ENCODE measurements around the gene CYP39A1. TPM values are rescaled to one million over a fixed set of nuclear protein-coding genes. Genes with fewer than 3 reads are reported as not detected.

Gene CYP39A1
- total RNA-seq, 1 donor from 2014 or later: not detected

DNA sequence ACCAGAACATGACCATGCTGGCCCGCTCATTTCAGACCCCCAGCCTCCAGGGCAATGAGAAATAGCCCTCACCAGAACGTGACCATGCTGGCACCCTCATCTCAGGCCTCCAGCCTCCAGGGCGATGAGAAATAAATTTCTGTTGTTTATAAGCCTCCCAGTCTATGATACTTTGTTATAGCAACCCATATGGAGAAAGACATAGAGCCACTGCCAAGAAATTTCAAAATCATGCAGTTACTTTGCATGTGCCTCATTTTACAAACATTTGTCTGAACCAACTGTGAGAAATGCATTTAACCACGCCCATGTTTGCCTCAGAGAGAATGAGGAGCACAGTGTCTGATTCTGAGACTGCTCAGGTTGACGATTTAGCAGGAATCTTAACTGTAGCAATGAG is 15.5 kb downstream of the CYP39A1 start:
- no peaks in the 10 kb centered on the region for H3K36me3 Mint-ChIP-seq (ENCODE audit: low read depth)

DNA sequence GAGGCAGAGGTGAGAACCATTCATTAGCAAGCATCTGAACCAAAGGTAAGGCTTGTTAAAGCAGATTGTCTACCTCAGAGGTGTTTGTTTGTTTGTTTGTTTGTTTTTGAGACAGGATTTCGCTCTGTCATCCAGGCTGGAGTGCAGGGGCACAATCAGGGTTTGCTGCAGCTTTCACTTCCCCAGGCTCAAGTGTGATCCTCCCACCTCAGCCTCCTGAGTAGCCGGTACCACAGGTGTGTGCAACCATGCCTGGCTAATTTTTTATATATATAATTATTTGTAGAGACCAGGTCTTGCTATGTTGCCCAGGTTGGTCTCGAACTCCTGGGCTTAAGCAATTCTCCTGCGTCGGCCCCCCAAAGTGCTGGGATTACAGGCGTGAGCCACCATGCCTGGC is 17.2 kb downstream of the CYP39A1 start:
- H3K4me1 Mint-ChIP-seq: no peaks in the 10 kb centered on the region
- no peaks in the 10 kb centered on the region for H3K36me3 Mint-ChIP-seq (ENCODE audit: low read depth)
- H3K27ac Mint-ChIP-seq: no peak overlapping the region
- no peak overlapping the region for H3K4me3 Mint-ChIP-seq
- no peaks in the 10 kb centered on the region for H3K9me3 Mint-ChIP-seq
- intact Hi-C loops (cut with micrococcal nuclease): no loop called here
- H3K27me3 Mint-ChIP-seq: peaks cover 17% of the 10 kb centered on the region
- DNase-seq: no peak

More for the DNA sequence above, 15.5 kb downstream of the CYP39A1 start:
- no peak for DNase-seq
- intact Hi-C loops (cut with micrococcal nuclease): no loop called here
- Mint-ChIP-seq H3K27ac (no peak overlapping the region), H3K27me3 (peaks cover 9% of the 10 kb centered on the region), H3K4me1 (no peaks in the 10 kb centered on the region), H3K9me3 (no peaks in the 10 kb centered on the region), H3K4me3 (no peak overlapping the region)

DNA sequence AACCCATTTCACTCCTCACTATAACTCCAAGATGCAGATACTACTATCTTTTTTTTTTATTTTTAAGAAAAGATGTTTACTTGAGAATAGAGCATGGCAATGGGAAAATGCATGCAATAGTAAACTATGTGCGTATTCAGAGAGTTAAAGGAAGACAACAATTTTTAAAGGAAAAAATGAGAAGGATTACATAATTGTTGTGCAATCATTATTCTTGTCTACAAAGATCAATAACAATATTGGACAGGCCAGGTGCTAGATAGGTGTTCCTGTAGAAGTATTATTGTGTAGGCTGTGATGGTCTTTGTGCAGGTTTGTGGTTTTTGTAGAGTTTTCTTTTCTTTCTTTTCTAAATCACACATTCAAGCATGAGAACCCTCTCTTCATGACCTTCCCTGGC is 20.6 kb downstream of the CYP39A1 start:
- DNase-seq: no peak
- no peak overlapping the region for H3K4me3 Mint-ChIP-seq
- H3K27ac Mint-ChIP-seq: no peak overlapping the region
- intact Hi-C loops (cut with micrococcal nuclease): no loop called here
- no peaks in the 10 kb centered on the region for H3K4me1 Mint-ChIP-seq
- H3K9me3 Mint-ChIP-seq: no peaks in the 10 kb centered on the region
- H3K27me3 Mint-ChIP-seq: peaks cover 17% of the 10 kb centered on the region
- H3K36me3 Mint-ChIP-seq (ENCODE audit: low read depth): no peaks in the 10 kb centered on the region

DNA sequence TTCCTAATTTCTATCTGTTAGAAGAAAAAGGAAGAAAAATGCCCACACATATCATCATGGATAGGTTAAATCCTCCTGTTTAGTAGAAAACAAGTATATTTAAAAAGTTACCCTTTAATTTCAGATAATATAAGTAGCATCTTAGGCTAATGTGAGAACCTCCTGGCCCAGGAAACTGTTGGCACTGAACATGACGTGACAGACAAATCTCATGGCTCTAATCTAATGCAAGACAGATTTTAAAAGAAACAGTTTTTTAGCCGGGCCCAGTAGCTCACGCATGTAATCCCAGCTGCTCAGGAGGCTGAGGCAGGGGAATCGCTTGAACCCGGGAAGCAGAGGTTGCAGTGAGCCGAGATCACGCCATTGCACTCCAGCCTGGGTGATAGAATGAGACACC is 22.9 kb downstream of the CYP39A1 start:
- Mint-ChIP-seq H3K4me3 (no peak overlapping the region), H3K27ac (no peak overlapping the region), H3K4me1 (peaks cover 3% of the 10 kb centered on the region), H3K9me3 (no peaks in the 10 kb centered on the region), H3K36me3 (ENCODE audit: low read depth) (no peaks in the 10 kb centered on the region), H3K27me3 (peaks cover 23% of the 10 kb centered on the region)
- intact Hi-C loops (cut with micrococcal nuclease): loop anchor here (5.0 kb wide), 1 partner anchor 697 kb away; no protein-coding TSS in a partner anchor
- DNase-seq: no peak

DNA sequence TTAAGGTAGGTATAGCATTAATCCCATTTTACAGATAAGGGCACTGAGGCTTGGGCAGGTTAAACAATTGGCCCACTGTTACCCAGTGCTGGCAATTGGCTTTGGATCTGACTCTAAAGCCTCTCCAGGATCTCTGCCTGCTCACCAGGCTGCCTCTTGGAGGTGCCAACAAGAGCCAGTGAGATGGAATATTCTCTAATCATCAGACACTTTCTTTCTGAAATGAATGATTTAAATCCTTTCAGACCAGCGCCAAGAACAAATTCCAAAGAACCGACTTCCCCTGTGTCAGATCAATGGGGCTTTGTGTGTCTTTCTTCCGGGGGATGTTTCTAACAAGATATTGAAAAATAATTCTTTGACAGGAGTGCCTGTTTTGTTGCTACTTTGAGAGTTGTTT is 23.6 kb downstream of the CYP39A1 start:
- H3K9me3 Mint-ChIP-seq: no peaks in the 10 kb centered on the region
- H3K36me3 Mint-ChIP-seq (ENCODE audit: low read depth): no peaks in the 10 kb centered on the region
- peaks cover 26% of the 10 kb centered on the region for H3K27me3 Mint-ChIP-seq
- no peak for DNase-seq
- H3K4me1 Mint-ChIP-seq: peaks cover 3% of the 10 kb centered on the region
- H3K27ac Mint-ChIP-seq: no peak overlapping the region
- intact Hi-C loops (cut with micrococcal nuclease): loop anchor here (5.0 kb wide), 1 partner anchor 697 kb away; no protein-coding TSS in a partner anchor
- no peak overlapping the region for H3K4me3 Mint-ChIP-seq

DNA sequence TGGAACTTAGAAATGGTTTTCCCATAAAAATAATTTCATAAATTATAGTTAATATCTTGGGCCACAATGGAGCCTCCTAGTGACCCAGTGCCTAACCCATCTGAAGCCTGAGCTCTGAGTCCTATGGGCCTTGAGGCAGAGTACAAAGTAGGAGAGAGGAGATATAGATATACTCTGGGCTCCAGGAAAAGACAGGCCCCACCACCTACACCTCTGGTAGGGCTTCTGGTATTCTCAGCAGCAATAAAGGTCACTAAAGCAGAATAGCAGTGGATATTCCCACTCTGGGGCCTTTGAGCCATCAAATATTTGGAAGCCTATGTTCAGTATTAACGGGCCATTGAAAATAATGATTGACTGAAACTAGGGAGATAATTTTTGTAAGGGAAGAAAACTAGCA is 24.1 kb downstream of the CYP39A1 start:
- Mint-ChIP-seq H3K4me1 (peaks cover 3% of the 10 kb centered on the region), H3K27me3 (peaks cover 29% of the 10 kb centered on the region), H3K36me3 (ENCODE audit: low read depth) (no peaks in the 10 kb centered on the region), H3K27ac (no peak overlapping the region), H3K4me3 (no peak overlapping the region), H3K9me3 (no peaks in the 10 kb centered on the region)
- intact Hi-C loops (cut with micrococcal nuclease): loop anchor here (5.0 kb wide), 1 partner anchor 696 kb away; no protein-coding TSS in a partner anchor
- no peak for DNase-seq

DNA sequence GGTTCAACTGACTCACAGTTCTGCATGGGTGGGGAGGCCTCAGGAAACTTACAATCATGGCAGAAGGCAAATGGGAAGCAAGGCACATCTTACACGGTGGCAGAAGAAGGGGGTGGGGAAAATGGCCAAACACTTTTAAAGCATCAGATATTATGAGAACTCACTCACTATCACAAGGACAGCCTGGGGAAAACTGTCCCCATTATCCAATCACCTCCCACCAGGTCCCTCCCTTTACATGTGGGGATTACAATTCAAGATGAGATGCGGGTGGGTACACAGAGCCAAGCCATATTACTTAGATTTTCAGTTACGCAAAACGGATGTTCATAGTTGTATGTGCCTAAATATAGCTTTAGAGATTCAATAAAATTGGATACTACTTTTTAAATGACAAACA is 25.6 kb downstream of the CYP39A1 start:
- H3K9me3 Mint-ChIP-seq: no peaks in the 10 kb centered on the region
- peaks cover 3% of the 10 kb centered on the region for H3K4me1 Mint-ChIP-seq
- no peak overlapping the region for H3K4me3 Mint-ChIP-seq
- no peak overlapping the region for H3K27ac Mint-ChIP-seq
- intact Hi-C loops (cut with micrococcal nuclease): loop anchor here (1.0 to 5.0 kb wide), 3 partner anchors 406 to 695 kb away; no protein-coding TSS in a partner anchor
- no peaks in the 10 kb centered on the region for H3K36me3 Mint-ChIP-seq (ENCODE audit: low read depth)
- H3K27me3 Mint-ChIP-seq: peaks cover 32% of the 10 kb centered on the region
- DNase-seq: no peak

DNA sequence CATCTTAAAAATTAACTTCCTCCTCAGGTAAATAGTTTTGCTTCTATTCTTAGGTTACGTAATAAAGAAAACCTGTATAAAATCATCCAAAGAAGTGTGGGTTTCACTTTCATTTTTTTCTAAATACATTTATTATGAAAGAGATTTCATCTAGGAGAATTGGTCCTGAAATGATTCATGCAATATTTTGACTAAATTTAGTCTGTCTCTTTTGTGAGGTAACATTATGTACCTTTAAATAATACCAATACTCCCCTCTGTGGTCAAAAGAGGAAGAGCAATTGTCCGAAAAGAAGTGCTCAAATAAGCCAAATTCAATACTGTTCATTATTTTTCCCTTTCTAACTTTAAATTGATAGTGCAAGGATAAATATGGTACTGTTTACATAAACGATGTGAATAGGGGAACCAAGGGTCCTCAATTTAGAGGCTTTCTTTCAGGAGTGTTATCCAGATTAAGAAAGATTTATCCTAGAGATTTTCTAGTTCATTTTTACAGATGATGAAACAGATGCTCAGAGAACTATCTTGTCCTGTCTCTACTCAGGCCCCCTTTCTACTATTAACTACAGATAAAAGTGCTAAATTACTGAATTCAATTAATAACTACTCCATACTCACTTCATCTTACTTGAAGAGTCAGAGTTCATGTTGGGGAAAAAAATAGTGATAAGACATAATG is 26.2 kb downstream of the CYP39A1 start:
- peaks cover 3% of the 10 kb centered on the region for H3K4me1 Mint-ChIP-seq
- no peak overlapping the region for H3K27ac Mint-ChIP-seq
- no peaks in the 10 kb centered on the region for H3K9me3 Mint-ChIP-seq
- intact Hi-C loops (cut with micrococcal nuclease): loop anchor here (1.0 to 5.0 kb wide), 3 partner anchors 405 to 694 kb away; no protein-coding TSS in a partner anchor
- H3K36me3 Mint-ChIP-seq (ENCODE audit: low read depth): no peaks in the 10 kb centered on the region
- no peak for DNase-seq
- no peak overlapping the region for H3K4me3 Mint-ChIP-seq
- H3K27me3 Mint-ChIP-seq: peaks cover 29% of the 10 kb centered on the region

DNA sequence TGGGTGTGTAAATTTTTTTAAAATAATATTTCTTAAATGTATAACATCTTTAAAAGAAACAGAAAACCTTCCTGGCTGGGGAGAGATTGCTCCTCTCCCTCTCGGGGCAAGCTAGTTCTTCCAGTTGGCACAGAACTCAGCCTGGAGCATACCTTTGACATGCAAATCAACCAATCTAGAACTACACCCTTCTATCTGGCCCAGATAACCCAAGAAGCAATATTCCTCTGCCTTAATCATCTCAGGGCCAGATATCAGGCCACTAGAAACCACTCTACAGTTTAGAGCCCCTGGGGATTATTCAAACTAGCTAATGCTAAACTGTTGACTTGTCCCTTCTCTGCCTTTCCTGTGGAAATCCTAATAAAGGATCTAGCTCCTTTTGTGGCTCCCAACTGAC is 33.9 kb downstream of the CYP39A1 start:
- Mint-ChIP-seq H3K4me1 (no peaks in the 10 kb centered on the region), H3K4me3 (no peak overlapping the region), H3K9me3 (no peaks in the 10 kb centered on the region), H3K27ac (no peak overlapping the region), H3K27me3 (peaks cover 23% of the 10 kb centered on the region), H3K36me3 (ENCODE audit: low read depth) (no peaks in the 10 kb centered on the region)
- intact Hi-C loops (cut with micrococcal nuclease): no loop called here
- DNase-seq: no peak

DNA sequence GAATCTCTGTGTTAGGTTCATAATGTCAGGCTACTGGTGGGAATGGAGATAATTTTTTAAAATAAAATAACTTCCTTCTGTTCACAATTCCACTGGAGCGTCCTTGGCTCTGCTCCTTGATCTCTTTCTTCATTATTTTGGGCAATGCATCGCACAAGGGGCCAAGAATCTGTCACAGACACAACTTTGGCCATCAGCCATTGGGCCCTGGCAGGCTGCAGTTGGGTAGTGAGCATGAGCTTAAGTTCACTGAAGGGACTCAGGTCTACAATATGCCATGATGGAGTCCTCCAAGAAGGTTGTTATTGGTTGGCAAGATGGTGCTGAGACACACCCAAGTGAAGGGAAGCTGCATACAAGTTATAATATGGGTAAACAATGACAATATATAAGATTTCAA is 40.0 kb downstream of the CYP39A1 start:
- H3K27ac Mint-ChIP-seq: no peak overlapping the region
- no peak overlapping the region for H3K4me3 Mint-ChIP-seq
- peaks cover 6% of the 10 kb centered on the region for H3K27me3 Mint-ChIP-seq
- H3K9me3 Mint-ChIP-seq: no peaks in the 10 kb centered on the region
- no peak for DNase-seq
- intact Hi-C loops (cut with micrococcal nuclease): no loop called here
- H3K4me1 Mint-ChIP-seq: no peaks in the 10 kb centered on the region
- H3K36me3 Mint-ChIP-seq (ENCODE audit: low read depth): no peaks in the 10 kb centered on the region

DNA sequence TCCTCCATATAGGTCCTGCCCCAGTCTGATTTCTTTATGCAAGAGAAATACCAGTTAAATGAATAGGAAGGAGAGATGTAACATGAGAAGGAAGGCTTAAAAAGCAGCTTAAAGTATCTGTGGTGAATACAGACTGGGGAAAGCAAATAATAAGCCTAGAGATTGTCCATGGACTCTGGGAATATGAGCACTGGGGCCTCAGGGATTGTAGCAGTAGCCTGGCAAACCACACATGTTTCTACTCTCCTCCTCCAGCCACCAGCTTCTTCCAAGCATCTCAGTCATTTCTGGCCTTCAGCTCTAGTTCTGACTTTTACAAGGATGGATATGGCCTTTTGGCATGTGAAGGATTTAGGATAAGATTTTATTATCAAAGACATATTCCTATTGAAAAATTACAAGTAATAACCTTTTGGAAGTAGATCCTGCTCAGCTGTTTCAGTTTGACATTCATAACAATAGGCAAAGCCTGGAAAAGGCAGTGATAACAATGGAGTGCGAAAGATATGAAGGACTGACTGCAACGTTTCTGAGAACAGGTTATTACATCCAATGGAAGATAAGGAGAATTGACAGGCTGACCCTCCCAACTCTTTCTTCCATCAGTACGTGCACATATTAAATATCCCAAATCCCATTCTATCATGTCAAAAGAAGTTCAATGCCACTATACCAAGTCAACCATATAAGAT is 41.6 kb downstream of the CYP39A1 start:
- H3K4me1 Mint-ChIP-seq: no peaks in the 10 kb centered on the region
- H3K4me3 Mint-ChIP-seq: no peak overlapping the region
- DNase-seq: no peak
- no peaks in the 10 kb centered on the region for H3K36me3 Mint-ChIP-seq (ENCODE audit: low read depth)
- H3K9me3 Mint-ChIP-seq: no peaks in the 10 kb centered on the region
- intact Hi-C loops (cut with micrococcal nuclease): no loop called here
- H3K27ac Mint-ChIP-seq: no peak overlapping the region
- H3K27me3 Mint-ChIP-seq: peaks cover 5% of the 10 kb centered on the region

DNA sequence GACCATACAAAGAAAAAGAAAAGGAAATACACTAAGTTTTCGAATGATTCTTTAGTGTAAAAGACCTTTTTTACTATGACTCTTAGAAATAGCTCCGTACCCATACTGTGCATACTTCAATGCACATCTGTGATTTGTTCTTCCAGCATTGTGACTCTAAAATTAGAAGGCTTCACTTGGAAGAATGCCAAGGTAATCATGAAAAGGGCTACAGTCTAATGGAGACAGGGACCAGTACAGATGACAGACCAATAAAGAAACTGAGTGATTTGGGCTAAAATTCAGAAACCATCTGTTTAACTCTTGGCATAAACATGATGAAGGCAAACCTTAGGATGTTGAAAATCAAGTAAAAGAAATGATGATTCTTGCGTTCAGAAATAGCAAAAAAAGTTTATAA is 46.3 kb downstream of the CYP39A1 start:
- H3K27me3 Mint-ChIP-seq: peaks cover 6% of the 10 kb centered on the region
- H3K27ac Mint-ChIP-seq: no peak overlapping the region
- no peak for DNase-seq
- H3K9me3 Mint-ChIP-seq: no peaks in the 10 kb centered on the region
- no peaks in the 10 kb centered on the region for H3K36me3 Mint-ChIP-seq (ENCODE audit: low read depth)
- intact Hi-C loops (cut with micrococcal nuclease): no loop called here
- no peaks in the 10 kb centered on the region for H3K4me1 Mint-ChIP-seq
- H3K4me3 Mint-ChIP-seq: no peak overlapping the region

DNA sequence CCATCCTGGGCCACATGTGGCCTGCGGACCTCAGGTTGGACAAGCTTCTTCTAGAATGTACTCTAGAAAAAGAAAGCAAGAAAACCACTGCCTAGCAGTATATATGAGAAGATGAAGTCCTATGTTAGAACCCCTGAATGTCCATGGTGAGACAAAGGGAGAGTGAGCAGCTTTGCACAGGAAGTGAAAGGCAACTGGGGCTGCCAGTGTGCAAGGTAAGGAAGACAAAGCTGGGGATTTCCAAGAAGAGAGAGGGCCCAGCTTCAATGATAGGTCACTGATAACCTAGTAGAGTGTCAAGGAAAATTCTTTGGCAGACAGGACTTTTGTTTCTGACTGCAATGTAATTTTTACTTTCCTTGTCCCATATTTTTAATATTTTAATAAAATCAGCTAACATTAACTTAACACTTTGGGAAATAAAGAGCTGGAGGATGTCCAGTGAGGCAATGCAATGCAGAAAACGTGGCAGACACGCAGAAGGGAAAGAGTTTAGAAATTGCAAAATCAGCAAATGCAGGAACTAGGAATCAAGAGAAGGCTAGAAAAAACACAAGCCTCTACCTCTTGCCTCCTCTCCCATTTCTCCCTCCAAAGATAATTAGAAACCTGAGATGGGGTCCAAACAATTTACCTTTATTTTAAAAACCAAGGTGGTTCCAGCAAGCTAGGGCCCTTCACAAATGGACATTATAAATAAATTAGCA is 47.4 kb downstream of the CYP39A1 start:
- H3K36me3 Mint-ChIP-seq (ENCODE audit: low read depth): no peaks in the 10 kb centered on the region
- H3K27me3 Mint-ChIP-seq: peaks cover 6% of the 10 kb centered on the region
- DNase-seq: no peak
- no peaks in the 10 kb centered on the region for H3K4me1 Mint-ChIP-seq
- H3K9me3 Mint-ChIP-seq: no peaks in the 10 kb centered on the region
- intact Hi-C loops (cut with micrococcal nuclease): no loop called here
- no peak overlapping the region for H3K27ac Mint-ChIP-seq
- H3K4me3 Mint-ChIP-seq: no peak overlapping the region

DNA sequence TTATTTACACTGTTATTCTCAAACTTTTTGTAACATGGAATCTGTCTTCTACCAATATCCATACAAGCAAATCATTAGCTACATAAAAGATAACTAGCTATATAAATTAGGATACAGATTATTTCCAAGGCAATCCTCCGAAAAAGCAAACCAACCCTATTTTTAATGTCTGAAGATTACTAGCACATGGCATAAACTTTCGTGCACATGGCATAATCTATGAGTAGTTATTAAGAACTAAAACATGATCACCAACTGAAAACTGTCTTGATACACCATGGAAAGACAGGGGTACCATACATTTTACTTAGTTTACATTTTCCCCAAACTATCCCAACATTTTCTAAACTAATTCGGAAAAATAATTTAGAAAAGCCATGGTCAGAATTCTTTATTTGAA is 54.4 kb downstream of the CYP39A1 start:
- no peak overlapping the region for H3K4me3 Mint-ChIP-seq
- peaks cover 8% of the 10 kb centered on the region for H3K27me3 Mint-ChIP-seq
- H3K36me3 Mint-ChIP-seq (ENCODE audit: low read depth): no peaks in the 10 kb centered on the region
- H3K4me1 Mint-ChIP-seq: no peaks in the 10 kb centered on the region
- H3K9me3 Mint-ChIP-seq: no peaks in the 10 kb centered on the region
- no peak for DNase-seq
- intact Hi-C loops (cut with micrococcal nuclease): no loop called here
- H3K27ac Mint-ChIP-seq: no peak overlapping the region
